HFF-Myc (cell line): ENCODE data around the gene SORL1.

Experiments
- DNase-seq: peaks from one replicate; pipeline ENCODE4 v3.0.0-alpha.2; 2011; ENCODE audit warnings: low read depth; ENCODE audit errors: extremely low read depth
- H3K4me3 ChIP-seq: replicated peaks from 2 replicates; pipeline ENCODE4 v1.5.1; 2011; ENCODE audit warnings: low read depth, mild to moderate bottlenecking, control low read depth, low read length
- CTCF ChIP-seq: IDR thresholded peaks from 2 replicates; pipeline ENCODE4 v1.5.1; 2012; ENCODE audit warnings: mild to moderate bottlenecking, low read depth, low read length, control low read depth; ENCODE audit errors: missing control alignments

SORL1 gene

DNA sequence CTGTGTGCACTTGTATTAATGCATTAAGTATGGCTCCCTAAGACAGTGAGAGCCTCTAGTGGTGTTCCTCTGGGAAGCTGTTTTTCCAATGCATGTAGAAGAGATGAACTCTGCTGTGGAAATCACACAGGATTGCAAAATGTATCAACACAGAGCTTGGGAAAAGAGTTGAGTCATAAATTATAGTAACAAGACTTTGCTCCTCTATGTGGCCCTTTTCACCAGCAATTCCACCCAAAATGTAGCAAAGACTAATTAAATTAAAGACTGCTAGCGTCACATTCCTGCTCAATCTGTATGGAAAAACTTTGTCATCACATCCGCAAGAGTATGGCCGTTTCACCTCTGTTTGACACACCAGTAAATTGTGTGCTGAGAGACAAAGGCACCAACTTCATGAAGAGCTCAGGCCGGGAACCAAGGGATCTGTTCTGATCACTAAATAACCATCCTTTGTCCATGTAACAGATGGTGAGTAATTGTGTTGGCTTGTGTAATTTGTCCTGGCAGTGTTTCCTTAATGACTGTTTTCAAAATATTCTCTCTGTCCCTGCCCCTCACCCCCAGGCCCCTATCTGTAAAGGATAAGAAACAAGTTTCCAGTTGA lies 209.9 kb downstream of the SORL1 start:
- no peak for DNase-seq
- no peak overlapping the region for H3K4me3 ChIP-seq
- no peak for TF ChIP-seq CTCF

DNA sequence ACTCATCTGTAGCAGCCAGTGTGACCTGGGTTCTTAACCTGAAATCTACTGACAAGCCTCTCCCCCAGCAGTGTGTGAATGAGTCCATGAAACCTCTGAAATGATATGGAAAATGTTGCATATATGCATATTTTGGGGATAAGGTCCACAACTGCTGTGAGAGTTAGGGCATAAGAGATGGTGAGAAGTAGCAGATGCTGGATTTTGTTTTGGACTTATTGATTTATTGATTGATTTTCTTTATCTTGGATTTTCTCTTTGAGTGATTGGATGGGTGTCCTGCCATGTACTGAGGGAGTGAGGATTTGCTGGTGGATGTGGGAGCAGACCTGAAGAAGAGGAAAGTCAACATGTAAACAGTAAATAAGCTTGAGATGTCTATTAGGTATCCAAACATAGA lies 212.0 kb downstream of the SORL1 start:
- H3K4me3 ChIP-seq = no peak overlapping the region
- DNase-seq = no peak
- no peak for TF ChIP-seq CTCF

DNA sequence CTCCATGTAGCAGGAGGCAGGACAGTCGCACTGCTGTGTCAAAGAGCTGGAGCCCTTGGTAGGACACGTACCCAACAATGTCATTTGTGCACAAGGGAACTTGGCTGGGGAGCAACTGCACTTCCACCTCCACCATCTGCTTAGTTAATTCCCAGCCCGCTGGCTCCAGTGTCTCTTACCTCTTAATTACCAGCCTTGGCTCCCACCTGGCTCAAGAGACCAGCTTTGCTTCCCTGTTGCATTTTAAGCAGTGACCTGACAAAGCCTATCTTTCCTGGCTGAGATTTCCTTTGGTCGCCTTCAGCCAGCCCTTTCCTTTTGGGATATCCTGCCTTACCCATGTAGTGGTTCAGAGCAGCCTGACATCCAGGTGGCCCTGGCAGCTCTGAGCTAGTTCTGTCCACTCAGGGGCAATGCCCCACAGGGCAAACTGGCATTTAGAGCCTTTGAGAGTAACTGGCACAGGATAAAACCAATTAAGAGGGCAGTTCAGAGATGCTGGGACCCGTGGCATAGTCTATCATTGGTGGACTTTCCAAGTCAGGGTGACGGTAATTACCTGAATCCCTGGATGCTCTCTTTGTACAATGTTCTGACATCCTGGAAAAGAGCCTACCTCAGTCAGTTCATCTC lies 213.2 kb downstream of the SORL1 start:
- TF ChIP-seq CTCF = no peak
- no peak for DNase-seq
- no peak overlapping the region for H3K4me3 ChIP-seq

GRCh38 chr11:121667836-121668235 lies 215.7 kb downstream of the SORL1 start:
- H3K4me3 ChIP-seq = no peak overlapping the region
- TF ChIP-seq CTCF = no peak
- no peak for DNase-seq

GRCh38 chr11:121669422-121669821 lies 217.3 kb downstream of the SORL1 start:
- DNase-seq = no peak
- no peak overlapping the region for H3K4me3 ChIP-seq
- no peak for TF ChIP-seq CTCF

DNA sequence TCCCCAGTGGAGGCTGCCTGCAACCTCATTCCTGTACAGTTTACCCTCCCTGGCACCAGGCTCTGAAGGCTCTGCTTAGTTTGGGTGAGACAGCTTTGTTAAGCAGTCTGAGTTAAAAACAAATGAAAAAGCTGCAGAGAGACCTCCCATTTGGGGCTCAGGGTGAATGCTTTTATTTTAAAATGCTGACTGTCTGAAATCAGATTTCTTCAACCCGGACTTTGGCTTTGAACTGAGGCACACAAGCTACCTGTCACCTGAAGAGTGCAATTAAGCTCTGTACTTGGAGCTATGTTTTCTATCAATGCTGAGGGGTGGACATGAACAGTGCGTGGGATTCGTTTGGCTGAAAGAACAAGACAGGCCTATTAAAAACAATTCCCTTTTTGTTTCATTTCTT lies 218.2 kb downstream of the SORL1 start:
- H3K4me3 ChIP-seq = no peak overlapping the region
- DNase-seq = no peak
- TF ChIP-seq CTCF = no peak
